HG03432 (cell line): Measurements from ENCODE around the gene PRR33.
"Not testable (repeated sequence)": the region's sequence is repeated elsewhere in the genome, so short reads cannot be mapped to it uniquely, and the experiment has no call there.

ENCODE experiments used
- ATAC-seq: cut with Tn5 transposase; IDR thresholded peaks from one replicate; pipeline ENCODE4 v1.9.1; 2021; ENCODE audit warnings: mild to moderate bottlenecking, moderate library complexity; ENCODE audit not compliant: unreplicated experiment

Gene PRR33

DNA sequence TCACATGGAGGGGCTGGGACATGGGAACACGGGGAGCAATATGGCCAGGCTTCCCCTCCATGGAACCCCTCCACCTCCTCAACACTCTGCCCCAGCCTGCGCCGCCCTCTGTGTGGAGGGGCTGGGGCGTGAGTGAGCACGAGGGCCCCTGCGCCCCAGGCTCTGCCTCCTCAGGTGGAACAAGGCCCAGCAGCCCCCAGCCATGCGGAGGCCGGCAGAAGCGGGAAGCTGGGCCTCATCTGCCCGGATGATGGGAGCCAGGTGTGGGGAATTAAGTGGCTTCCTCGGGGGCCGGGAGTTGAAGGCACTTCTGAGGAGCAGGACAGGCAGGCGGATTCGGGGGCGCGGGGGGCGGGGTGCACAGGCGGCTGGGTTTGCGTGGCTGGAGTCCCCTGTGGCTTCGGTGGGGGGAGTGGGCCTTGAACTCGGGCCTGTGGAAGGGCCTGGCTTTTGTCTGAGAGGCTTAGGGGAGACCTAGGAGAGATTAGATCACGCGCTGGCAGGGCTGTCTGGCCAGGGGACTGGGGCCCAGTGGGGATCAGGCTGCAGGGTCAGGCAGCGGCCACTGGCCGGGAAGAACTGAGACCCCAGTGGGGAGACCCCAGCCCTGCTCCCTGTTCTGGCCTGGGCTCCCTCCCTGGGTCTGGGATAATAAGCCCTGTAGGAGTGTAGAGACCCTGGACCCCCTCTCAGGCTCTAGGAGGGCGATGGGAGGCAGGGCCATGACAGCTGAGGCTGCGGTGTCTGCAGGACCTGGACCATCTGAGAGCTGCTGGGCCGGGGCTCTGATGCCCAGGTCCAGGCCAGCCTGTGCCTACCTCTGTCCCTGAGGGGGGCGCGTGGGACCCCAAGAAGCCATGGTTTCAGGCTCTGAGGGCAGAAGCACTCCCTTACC, 13.3 kb downstream of the PRR33 start:
- ATAC-seq = no peak

- ATAC-seq = no peak
These were observed 14.2 kb downstream of the PRR33 start for GRCh38 chr11:1877211-1878136.

DNA sequence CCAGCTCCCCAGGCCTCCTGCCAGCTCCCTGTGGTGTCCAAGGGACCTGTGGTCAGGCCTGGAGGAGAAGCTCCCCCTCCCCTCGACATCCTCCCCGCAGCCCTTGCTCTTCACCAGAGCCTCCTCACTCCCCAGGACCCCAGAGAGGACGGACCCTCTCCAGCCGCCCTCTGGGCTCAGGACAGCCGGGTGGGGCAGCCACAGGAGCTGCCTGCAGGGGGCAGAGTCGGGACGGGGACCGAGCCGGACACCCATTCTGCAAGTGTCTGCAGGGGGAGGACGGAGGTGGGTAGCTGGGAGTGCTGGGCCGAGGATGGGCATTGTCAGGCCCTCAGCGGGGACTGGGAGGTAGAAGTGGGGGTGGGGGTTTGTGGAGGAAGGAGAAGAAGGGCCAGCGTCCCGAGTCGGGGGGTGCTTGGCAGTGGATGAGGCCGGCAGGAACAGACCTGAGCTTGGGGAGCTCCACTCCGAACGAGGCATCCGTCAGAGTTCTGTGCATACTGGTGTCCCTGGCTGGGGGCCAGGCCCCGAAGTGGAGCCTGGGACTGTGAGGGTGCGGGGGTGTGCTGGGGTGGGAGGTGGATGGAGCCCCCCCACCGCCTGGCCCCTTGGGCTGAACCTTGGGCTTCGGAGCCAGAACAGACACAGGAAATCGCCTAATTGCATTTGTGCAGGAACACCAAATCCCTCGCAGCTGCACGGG, 15.2 kb downstream of the PRR33 start:
- no peak for ATAC-seq

- ATAC-seq = not testable (repeated sequence)
These were observed 15.8 kb downstream of the PRR33 start for GRCh38 chr11:1875851-1876301.

DNA sequence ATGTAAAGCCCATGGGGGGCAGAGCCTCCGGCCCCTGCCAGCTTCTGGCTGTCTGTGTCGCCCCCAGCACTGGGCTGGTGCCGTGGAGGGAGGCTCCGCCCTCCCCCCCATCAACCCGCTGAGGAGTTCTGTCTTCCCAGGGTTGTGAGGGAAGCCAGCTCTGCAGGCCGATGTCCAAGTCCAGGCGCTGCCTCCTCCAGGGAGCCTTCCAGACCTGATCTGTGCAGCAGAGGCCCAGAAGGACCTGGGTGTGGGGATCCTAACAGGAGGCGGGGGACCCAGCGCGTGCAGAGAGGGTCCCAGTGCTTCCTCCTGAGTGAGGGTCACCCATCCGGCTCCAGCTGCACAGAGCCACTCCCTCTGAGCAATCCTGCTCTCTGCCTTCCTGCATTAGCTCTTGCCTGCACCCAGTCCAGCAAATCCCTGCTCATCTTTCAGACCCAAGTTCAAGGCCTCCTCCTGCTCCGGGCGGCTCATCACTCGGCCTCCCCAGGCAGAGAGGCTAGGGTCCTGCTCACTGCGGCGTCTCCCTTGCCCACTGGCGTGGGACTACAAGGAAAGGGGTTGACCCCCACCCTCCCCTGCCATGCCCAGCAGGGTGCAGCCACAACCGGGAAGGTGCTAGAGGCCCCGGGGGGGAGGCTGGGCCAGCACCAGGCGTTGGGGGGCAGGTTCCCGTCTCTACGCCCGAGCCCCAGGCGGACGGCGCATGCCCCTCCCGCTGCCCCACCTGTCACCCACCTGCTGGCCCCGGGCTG, 16.4 kb downstream of the PRR33 start:
- no peak for ATAC-seq

DNA sequence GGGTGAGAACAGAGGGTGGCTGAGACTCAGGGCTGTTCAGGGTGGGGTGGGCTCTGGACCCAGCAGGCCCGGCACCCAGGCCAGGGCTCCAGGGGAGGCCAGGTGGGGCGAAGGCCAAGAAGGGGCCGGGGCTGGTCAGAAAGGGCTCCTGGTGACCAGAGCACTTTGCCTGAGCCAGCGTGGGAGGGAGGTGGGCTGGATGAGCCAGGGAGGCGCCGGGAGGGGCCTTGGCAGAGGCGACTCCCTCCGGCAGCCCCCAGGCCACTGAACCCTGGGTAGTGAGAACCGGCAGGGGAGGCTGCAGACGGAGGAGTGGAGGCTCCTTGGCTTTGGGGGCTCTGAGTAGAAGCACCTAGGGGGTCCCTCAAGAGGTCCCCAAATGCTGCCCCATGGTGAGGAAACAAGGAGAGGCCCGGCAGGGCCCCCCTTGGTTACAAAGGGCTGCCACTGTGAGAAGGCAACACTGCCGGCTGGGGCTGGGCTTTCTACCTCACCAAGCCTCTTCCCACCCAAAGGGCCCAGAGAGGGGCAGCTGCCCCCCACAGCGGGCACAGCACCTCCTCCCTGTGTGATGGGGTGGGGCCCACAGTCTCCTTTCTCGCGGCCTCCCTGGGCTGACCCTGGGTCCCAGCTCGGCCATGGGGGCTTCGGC, 17.1 kb downstream of the PRR33 start:
- not testable (repeated sequence) for ATAC-seq

DNA sequence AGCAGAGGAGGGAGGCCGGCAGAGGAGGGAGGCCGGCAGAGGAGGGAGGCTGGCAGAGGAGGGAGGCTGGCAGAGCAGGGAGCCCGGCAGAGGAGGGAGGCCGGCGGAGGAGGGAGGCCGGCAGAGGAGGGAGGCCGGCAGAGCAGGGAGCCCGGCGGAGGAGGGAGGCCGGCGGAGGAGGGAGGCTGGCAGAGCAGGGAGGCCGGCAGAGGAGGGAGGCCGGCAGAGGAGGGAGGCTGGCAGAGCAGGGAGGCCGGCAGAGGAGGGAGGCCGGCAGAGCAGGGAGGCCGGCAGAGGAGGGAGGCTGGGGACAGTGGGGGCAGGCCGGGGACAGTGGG, 17.9 kb downstream of the PRR33 start:
- not testable (repeated sequence) for ATAC-seq

GRCh38 chr11:1873048-1873812, 18.5 kb downstream of the PRR33 start:
- no peak for ATAC-seq

- no peak for ATAC-seq
These were observed 19.3 kb downstream of the PRR33 start for GRCh38 chr11:1872267-1872985.

GRCh38 chr11:1871531-1871930, 20.2 kb downstream of the PRR33 start:
- ATAC-seq = no peak

- ATAC-seq = no peak
These were observed 20.8 kb downstream of the PRR33 start for GRCh38 chr11:1870721-1871466.

DNA sequence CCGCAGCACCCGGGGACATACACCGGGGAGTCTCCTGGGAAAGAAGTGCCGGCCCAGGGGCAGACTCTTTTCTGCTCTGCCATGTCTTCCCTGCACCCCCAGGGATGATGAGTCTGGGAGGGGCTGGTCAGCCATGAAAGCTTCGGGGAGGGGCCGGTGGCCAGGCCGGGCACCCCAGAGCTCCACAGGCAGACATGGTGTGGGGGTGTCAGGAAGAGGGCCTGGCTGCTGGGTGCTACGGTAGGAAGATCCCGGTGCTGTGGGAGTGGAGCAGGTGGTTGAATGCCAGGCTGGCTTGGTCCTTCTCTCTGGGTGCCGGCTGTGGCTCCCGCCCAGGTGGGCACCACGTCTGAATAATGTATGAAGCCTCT, 21.4 kb downstream of the PRR33 start:
- ATAC-seq = no peak

DNA sequence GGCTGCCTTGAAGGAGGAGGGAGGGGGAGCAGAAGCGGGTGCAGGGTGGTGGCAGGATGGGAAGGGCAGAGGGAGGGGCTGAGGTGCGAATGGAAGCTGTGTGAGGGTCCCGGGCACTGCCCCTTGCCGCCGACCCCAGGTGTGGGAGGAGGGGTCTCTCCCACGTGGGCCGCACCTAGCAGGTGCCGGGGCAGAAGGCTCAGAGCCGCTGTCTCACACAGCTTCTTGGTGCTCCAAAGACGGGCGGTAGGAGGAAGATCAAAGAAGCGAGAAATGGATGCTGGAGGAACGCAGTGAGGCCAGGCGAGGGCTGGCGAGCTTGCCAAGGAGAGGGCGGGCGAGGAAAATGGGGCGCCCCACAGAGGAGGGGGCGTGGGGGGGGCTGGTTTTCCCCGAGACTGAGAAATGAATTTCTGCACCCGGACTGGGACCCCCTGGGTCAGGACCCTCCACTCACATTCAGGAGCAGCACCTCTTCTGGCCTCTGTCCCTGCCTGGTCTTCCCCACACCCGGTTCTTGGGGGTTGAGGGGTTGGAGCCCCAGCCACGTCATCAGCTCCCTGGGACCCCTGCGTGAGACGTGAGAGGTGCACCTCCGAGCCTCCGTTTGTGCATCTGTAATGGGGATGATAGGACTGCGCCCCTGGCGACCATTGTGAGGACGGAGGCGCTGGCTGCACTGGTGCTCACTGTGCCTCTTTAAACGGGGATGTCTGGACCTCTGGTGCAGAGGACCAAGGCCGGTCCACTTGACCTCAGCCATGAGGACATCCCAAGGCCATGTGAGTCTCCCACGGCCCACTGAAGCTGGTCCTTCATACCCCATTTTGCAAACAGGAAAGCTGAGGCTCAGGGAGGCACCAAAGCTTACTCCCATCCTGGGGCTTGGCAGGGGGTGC, 22.0 kb downstream of the PRR33 start:
- no peak for ATAC-seq

GRCh38 chr11:1868636-1869291, 22.9 kb downstream of the PRR33 start:
- ATAC-seq = no peak

DNA sequence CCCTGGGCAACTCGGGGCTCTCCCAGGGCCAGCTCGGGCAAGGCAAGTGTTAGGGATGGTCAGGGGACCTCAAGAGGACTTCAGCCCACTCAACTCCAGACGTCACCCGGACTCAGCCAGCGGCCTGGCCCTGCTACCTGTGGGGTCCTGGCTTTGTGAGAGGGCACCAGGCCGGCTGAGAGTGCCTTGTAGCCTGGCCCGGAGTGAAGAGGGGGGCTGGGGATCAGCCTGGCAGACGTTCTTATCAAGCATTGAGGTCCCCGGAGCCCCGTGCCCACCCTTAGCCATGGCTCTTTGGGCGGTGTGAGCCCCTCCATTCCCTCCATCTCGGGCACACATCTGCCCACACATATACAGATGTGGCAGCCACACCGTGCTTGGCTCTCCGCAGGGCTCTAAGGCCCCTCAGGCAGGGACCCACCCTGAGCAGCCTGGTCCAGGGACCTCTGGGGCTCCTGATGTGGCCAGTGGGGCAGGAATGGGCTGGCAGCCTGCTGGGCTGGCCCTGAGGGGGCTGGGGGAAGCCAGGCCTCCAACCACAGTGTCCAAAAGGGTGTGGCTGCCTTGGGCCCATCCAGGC, 23.5 kb downstream of the PRR33 start:
- no peak for ATAC-seq

- ATAC-seq = no peak
These were observed 24.3 kb downstream of the PRR33 start for GRCh38 chr11:1867381-1867780.
